SKM-1 treated with dmso at 0.1 percent for 144 hours (cell line): ENCODE data around the gene LUC7L.
"Not testable (repeated sequence)": the region's sequence is repeated elsewhere in the genome, so short reads cannot be mapped to it uniquely, and the experiment has no call there.

ENCODE experiments used
- DNase-seq: peaks from one replicate; lab custom pipeline; 2025; ENCODE audit not compliant: unreplicated experiment; lab: John Stamatoyannopoulos, UW

Gene LUC7L

GRCh38 chr16:167122-167690 lies 62.0 kb downstream of the LUC7L start:
- no peak for DNase-seq

GRCh38 chr16:166375-167121 lies 62.7 kb downstream of the LUC7L start:
- DNase-seq: no peak

DNA sequence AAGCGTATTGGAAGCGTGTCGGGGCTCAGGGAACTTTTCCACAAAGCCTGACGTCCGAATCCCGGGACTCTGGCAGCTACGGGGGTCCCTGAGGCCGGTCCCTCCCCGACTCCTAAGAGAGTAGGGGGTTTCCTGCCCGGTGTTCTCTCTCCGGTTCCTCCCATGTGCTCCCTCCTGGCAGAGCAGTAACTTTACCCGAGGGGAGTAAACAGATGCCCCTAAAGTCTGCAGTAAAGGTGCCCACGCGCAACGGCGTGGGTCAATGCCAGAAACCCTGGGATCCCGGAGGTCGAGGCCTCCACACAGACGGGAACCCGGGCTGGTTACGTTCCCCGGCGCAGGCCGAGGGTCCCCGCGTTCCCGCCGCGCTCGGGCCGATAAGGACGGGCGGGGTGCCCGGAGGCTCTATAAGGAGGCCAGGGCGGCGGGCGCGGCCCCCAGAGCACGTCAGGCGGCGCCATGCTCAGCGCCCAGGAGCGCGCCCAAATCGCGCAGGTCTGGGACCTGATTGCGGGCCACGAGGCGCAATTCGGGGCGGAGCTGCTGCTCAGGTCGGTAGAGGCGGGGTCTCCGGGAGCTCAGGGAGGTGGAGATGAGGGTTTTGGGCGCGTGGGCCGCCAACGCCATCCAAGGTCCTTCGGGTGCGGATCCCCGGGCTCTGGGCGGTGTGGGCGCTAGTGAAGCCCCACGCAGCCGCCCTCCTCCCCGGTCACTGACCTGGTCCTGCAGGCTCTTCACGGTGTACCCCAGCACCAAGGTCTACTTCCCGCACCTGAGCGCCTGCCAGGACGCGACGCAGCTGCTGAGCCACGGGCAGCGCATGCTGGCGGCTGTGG lies 63.5 kb downstream of the LUC7L start, which contains the start of gene HBM:
TSS of gene HBM (plus strand) at position 440 of the 836 bp plus-strand sequence. CDS start at position 460, 20 bp downstream.
- DNase-seq: no peak

GRCh38 chr16:164827-165538 lies 64.3 kb downstream of the LUC7L start:
- DNase-seq: no peak

GRCh38 chr16:164134-164823 lies 65.0 kb downstream of the LUC7L start:
- DNase-seq: not testable (repeated sequence)

DNA sequence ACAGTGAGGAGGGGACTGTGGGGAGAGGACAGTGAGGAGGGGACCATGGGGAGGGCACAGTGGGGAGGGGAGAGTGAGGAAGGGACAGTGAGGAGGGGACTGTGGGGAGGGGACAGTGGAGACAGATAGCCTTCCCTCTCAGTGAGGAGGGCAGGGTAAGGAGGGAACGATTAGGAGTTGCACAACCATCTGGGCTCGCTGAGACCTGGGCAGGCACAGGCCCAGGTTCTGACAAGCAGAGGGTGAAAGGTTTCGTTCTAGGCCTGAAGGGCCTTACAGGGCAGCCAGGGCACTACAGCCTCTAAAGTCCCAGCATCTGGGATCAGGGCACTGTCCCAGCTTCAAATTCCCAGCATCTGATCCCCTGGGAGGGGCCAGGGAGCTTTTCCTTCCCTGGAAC lies 65.6 kb downstream of the LUC7L start:
- not testable (repeated sequence) for DNase-seq

DNA sequence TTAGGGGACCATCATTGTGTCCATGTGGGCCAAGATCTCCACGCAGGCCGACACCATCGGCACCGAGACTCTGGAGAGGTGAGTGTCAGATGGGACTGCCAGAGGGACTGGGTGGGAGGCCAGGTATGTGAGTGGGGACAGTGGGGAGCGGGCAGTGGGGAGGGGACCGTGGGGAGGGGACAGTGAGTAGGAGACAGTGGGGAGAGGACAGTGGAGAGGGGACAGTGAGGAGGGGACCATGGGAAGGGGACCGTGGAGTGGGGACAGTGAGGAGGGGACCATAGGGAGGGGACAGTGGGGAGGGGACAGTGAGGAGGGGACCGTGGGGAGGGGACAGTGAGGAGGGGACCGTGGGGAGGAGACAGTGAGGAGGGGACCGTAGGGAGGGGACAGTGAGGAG lies 66.1 kb downstream of the LUC7L start:
- DNase-seq: not testable (repeated sequence)

DNA sequence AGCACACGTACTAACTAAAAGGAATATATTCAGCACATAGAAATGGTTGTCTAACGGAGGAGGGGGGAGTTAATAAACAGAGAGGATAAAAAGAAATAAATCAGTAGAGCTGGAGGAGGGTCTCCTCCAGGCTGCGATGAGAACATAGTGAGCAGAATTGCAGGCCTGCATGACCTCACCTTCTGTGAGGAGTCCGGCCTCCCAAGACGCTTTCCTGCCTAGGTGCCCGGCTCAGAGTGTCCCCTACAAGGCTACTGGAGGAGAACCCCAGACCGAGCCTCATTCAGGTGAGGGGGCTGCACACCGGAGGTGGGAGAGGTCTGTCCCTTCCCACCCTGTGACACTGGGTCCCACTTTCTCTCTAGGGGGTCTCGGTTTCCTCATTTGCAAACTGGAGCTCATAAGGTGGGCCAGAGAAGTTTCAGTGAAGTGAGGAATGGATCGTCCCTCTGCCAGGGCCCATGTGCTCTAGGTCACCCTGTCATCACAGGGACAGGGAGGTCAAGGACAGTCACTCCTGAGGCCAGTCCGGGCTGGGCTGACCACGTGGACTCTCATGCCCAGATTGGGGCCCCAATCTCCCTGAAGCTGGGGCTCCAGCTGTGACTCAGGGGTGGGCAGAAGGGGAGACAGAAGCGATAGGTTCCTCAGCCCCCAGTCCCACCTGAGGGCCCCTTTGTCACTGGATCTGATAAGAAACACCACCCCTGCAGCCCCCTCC lies 66.8 kb downstream of the LUC7L start:
- DNase-seq: no peak

- DNase-seq: no peak
Observed at GRCh38 chr16:160691-161190, 68.5 kb downstream of the LUC7L start.

DNA sequence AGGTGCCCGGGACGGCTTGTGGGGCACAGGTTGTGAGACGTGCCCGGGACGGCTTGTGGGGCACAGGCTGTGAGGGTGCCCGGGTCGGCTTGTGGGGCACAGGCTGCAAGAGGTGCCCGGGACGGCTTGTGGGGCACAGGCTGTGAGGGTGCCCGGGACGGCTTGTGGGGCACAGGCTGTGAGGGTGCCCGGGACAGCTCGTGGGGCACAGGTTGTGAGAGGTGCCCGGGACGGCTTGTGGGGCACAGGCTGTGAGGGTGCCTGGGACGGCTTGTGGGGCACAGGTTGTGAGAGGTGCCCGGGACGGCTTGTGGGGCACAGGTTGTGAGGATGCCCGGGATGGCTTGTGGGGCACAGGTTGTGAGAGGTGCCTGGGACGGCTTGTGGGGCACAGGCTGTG lies 69.0 kb downstream of the LUC7L start:
- not testable (repeated sequence) for DNase-seq

GRCh38 chr16:159136-159849 lies 70.0 kb downstream of the LUC7L start:
- DNase-seq: no peak

DNA sequence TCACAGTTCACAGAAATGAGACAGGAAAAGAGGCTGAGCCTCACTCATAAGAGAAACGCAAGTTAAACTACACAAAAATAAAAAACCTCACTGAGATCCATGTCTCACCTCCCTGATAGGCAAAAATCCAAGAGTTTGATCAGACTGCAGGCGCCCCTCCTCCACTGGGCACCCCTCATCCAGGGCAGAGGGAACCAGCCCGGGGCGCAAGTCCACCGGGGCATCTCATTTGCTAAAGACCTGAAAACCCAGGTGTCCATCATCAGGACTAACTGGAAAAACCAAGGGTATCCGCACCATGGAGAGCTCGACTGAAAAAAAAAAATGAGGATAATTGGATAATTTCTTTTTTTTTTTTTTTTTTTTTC lies 74.2 kb downstream of the LUC7L start:
- DNase-seq: no peak

DNA sequence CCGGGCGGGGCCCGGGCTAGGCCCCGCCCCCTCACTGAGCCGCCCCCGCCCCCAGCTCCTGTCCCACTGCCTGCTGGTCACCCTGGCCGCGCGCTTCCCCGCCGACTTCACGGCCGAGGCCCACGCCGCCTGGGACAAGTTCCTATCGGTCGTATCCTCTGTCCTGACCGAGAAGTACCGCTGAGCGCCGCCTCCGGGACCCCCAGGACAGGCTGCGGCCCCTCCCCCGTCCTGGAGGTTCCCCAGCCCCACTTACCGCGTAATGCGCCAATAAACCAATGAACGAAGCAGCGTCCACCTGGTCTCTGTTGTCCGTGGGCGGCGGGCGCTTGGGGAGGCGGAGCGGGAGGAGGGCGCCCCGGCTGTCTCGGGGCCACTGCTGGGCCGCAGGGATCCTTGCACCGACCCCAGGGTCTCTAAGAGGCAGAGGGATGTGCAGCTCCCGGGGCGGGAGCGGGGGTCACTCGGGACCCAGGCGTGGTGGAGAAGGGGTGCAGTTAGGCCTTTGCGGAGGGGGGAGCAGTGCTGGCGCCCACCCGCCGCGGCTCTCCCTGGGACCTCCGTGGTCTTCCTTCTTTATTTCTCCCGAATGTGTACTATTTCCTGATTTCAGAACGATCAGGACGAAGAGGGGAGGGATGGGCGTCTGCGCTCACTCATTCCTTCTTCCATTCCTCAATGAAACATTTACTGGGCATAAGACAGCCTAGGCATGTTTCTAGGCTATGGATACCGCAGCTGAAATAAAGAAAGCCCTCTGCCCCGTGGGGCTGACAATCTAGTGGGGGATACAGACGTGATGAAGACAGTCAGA lies 74.8 kb downstream of the LUC7L start:
- no peak for DNase-seq

GRCh38 chr16:153550-154216 lies 75.6 kb downstream of the LUC7L start:
- DNase-seq: not testable (repeated sequence)

DNA sequence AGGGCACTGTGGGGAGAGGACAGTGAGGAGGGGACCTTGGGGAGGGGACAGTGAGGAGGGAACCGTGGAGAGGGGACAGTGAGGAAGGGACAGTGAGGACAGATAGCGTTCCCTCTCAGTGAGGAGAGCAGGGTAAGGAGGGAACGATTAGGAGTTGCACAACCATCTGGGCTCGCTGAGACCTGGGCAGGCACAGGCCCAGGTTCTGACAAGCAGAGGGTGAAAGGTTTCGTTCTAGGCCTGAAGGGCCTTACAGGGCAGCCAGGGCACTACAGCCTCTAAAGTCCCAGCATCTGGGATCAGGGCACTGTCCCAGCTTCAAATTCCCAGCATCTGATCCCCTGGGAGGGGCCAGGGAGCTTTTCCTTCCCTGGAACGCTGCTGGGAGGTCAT lies 76.1 kb downstream of the LUC7L start:
- DNase-seq: not testable (repeated sequence)

- no peak for DNase-seq
Observed at GRCh38 chr16:152141-153128, 76.8 kb downstream of the LUC7L start, which contains the start of gene HBZ. HBZ (plus strand) TSS chr16:152644; CDS start chr16:152910, 266 bp downstream.
